K562 (cell line): ENCODE data around the gene TOM1.

Experiments
- ATF6 ChIP-seq: sonication (generic); formaldehyde crosslinking; IDR thresholded peaks from 2 replicates; pipeline ENCODE4 v1.4.0; 2020; ENCODE audit warnings: mild to moderate bottlenecking, missing genetic modification reagents
- BRCA1 ChIP-seq, 2 experiments: fragments of 450-650 bp in 1 of 2; sonication (generic) in 1 of 2; formaldehyde crosslinking in 1 of 2; IDR thresholded peaks; 2 replicates each; pipeline versions ENCODE4 v1.5.0 to v1.6.1; 2017 to 2020; ENCODE audit warnings: mild to moderate bottlenecking in 1 of 2, missing genetic modification reagents in 1 of 2
- CTCF ChIP-seq, 3 experiments: IDR thresholded peaks in 2 of 3; conservative IDR thresholded peaks in 1 of 3; 2 replicates each; pipeline ENCODE4 v1.5.1; 2011 to 2012; ENCODE audit warnings: low read length in 3 of 3, mild to moderate bottlenecking in 3 of 3, control low read depth in 2 of 3, improper control_type of control experiment in 1 of 3, inconsistent platforms in 1 of 3, low read depth in 1 of 3, mixed read lengths in 1 of 3, moderate library complexity in 1 of 3; ENCODE audit not compliant: insufficient read depth in 2 of 3
- E2F5 ChIP-seq: sonication (generic); formaldehyde crosslinking; IDR thresholded peaks from 2 replicates; pipeline ENCODE4 v1.8.0; 2022; ENCODE audit warnings: mild to moderate bottlenecking, missing genetic modification reagents
- EP300 ChIP-seq: IDR thresholded peaks from 2 replicates; pipeline ENCODE4 v1.6.1; 2012; ENCODE audit warnings: low read length, improper control_type of control experiment
- MAZ ChIP-seq, 2 experiments: fragments of 450-650 bp in 1 of 2; sonication (generic) in 1 of 2; formaldehyde crosslinking; IDR thresholded peaks in 1 of 2; conservative IDR thresholded peaks in 1 of 2; 2 replicates each; pipeline versions ENCODE4 v1.4.0 to v1.5.0; 2020; ENCODE audit warnings: mild to moderate bottlenecking in 1 of 2, missing genetic modification reagents in 1 of 2
- PYGO2 ChIP-seq: fragments of 450-650 bp; IDR thresholded peaks from 2 replicates; pipeline ENCODE4 v1.6.1; 2016; ENCODE audit warnings: mild to moderate bottlenecking, missing genetic modification characterization, moderate library complexity, missing compliant biosample characterization
- SP2 ChIP-seq: IDR thresholded peaks from 2 replicates; pipeline ENCODE4 v1.6.1; 2011; ENCODE audit warnings: mild to moderate bottlenecking, low read depth, low read length, moderate library complexity; ENCODE audit not compliant: poor library complexity, severe bottlenecking; ENCODE audit errors: extremely low read depth
- SRSF1 ChIP-seq: fragments of 200-400 bp; formaldehyde crosslinking; IDR thresholded peaks from 2 replicates; pipeline ENCODE4 v1.6.1; 2017; ENCODE audit warnings: mild to moderate bottlenecking, low read depth, low read length, moderate library complexity
- ZKSCAN8 ChIP-seq: fragments of 200-800 bp; sonication (Bioruptor generic); IDR thresholded peaks from 2 replicates; pipeline ENCODE4 v1.6.1; 2016; ENCODE audit warnings: missing genetic modification characterization, missing compliant biosample characterization
- ZNF224 ChIP-seq: sonication (generic); formaldehyde crosslinking; IDR thresholded peaks from 2 replicates; pipeline ENCODE4 v1.8.0; 2022; ENCODE audit warnings: mild to moderate bottlenecking, missing genetic modification reagents
- ZNF274 ChIP-seq: IDR thresholded peaks from 2 replicates; pipeline ENCODE4 v1.6.1; 2011; ENCODE audit warnings: low read depth, mild to moderate bottlenecking, low read length, moderate library complexity, borderline replicate concordance

- TF ChIP-seq ZNF224: no peak
- TF ChIP-seq E2F5: no peak
- no peak for TF ChIP-seq PYGO2 (tag)
- no peak for TF ChIP-seq MAZ (CRISPR knock-in tag; conservative IDR thresholded peaks at IDR 0.05 in 1 of 2, IDR thresholded peaks at IDR 0.05 in 1 of 2)
- TF ChIP-seq ZNF274: no peak
- TF ChIP-seq ZKSCAN8 (CRISPR knock-in tag): no peak
- TF ChIP-seq EP300: no peak
- TF ChIP-seq CTCF (IDR thresholded peaks at IDR 0.05 in 2 of 3, conservative IDR thresholded peaks at IDR 0.05 in 1 of 3; ENCODE audit: insufficient read depth in 2 of 3, low read depth in 1 of 3, low read length in 3 of 3): no peak
- TF ChIP-seq SP2: no peak
- no peak for TF ChIP-seq ATF6 (CRISPR knock-in tag)
- no peak for TF ChIP-seq SRSF1
- no peak for TF ChIP-seq BRCA1 (IDR thresholded peaks at IDR 0.05)
- TF ChIP-seq BRCA1 (CRISPR knock-in tag; IDR thresholded peaks at IDR 0.05): no peak
These were observed 91.2 kb downstream of the TOM1 start for GRCh38 chr22:35390933-35391332.
